PC-3 (cell line): Measurements from ENCODE around the gene ROPN1L. TPM values are rescaled to one million over a fixed set of nuclear protein-coding genes. Genes with fewer than 3 reads are reported as not detected.

Experiments
- ATAC-seq: fragments of 200-7000 bp; cut with Tn5 transposase; 2 replicates; pipeline ENCODE4 v1.9.1; 2020; ENCODE audit warnings: mild to moderate bottlenecking, moderate library complexity
- BruUV-seq: library from RNA; stranded (reverse); fragments of 400-500 nt; replicated peaks from 2 replicates; lab custom pipeline; 2021; lab: Mats Ljungman, UMichigan
- CTCF ChIA-PET: fragments of 300-600 bp; sonication (Branson Sonifier 250); formaldehyde crosslinking; loops from one replicate; lab custom pipeline; 2022; ENCODE audit warnings: antibody characterized with exemption; lab: Charles Lee
- POLR2A ChIA-PET: fragments of 300-600 bp; sonication (Branson Sonifier 250); formaldehyde crosslinking; loops from one replicate; lab custom pipeline; 2022; ENCODE audit warnings: antibody characterized with exemption; ENCODE audit not compliant: unreplicated experiment; lab: Charles Lee
- DNase-seq: peaks from one replicate; pipeline ENCODE4 v3.0.0-alpha.2; 2015
- H2AFZ ChIP-seq: fragments of 300-600 bp; sonication (generic); 2 replicates; pipeline ENCODE4 v1.6.0; 2016; ENCODE audit warnings: antibody characterized with exemption, low read length
- H3F3A ChIP-seq: fragments of 300-600 bp; sonication (generic); one replicate; pipeline ENCODE4 v1.6.0; 2017; ENCODE audit warnings: antibody characterized with exemption, low read length, control low read depth, mild to moderate bottlenecking; ENCODE audit not compliant: unreplicated experiment
- H3K27ac ChIP-seq: fragments of 300-600 bp; sonication (generic); 2 replicates; pipeline ENCODE4 v1.5.1; 2016; ENCODE audit warnings: mild to moderate bottlenecking, low read length
- H3K27me3 ChIP-seq: fragments of 300-600 bp; sonication (generic); 2 replicates; pipeline ENCODE4 v1.6.1; 2016; ENCODE audit warnings: low read length, mixed read lengths
- H3K36me3 ChIP-seq: fragments of 300-600 bp; sonication (generic); 2 replicates; pipeline ENCODE4 v1.6.1; 2016; ENCODE audit warnings: low read depth, mixed run types, low read length, mixed read lengths
- H3K4me1 ChIP-seq: fragments of 300-600 bp; sonication (generic); 2 replicates; pipeline ENCODE4 v1.5.1; 2016; ENCODE audit warnings: low read length; ENCODE audit not compliant: insufficient read depth
- H3K4me2 ChIP-seq: fragments of 300-600 bp; sonication (generic); 2 replicates; pipeline ENCODE4 v1.6.0; 2016; ENCODE audit warnings: low read length
- H3K4me3 ChIP-seq: fragments of 300-600 bp; sonication (generic); 2 replicates; pipeline ENCODE4 v1.5.1; 2016; ENCODE audit warnings: mild to moderate bottlenecking, low read length, mixed read lengths
- H3K79me2 ChIP-seq: fragments of 300-600 bp; sonication (generic); 2 replicates; pipeline ENCODE4 v1.6.1; 2017; ENCODE audit warnings: low read length, mixed read lengths
- H3K9ac ChIP-seq: fragments of 300-600 bp; sonication (generic); 2 replicates; pipeline ENCODE4 v1.6.0; 2016; ENCODE audit warnings: mild to moderate bottlenecking, low read length
- H3K9me2 ChIP-seq: fragments of 300-600 bp; sonication (generic); replicated peaks from 2 replicates; pipeline ENCODE4 v1.6.1; 2016; ENCODE audit warnings: mixed run types, low read length, mixed read lengths
- H3K9me3 ChIP-seq: fragments of 300-600 bp; sonication (generic); 2 replicates; pipeline ENCODE4 v1.6.1; 2016; ENCODE audit warnings: low read length, mixed read lengths
- H4K20me1 ChIP-seq: fragments of 300-600 bp; sonication (generic); 2 replicates; pipeline ENCODE4 v1.6.1; 2016; ENCODE audit warnings: low read length, mixed read lengths
- CTCF ChIP-seq: fragments of 300-600 bp; sonication (generic); conservative IDR thresholded peaks from 2 replicates; pipeline ENCODE4 v1.5.1; 2017; ENCODE audit warnings: antibody characterized with exemption, low read depth, mild to moderate bottlenecking, low read length
- EZH2 ChIP-seq: fragments of 300-600 bp; sonication (generic); IDR thresholded peaks from one replicate; pipeline ENCODE4 v1.6.1; 2017; ENCODE audit warnings: antibody characterized with exemption, mild to moderate bottlenecking, low read length; ENCODE audit not compliant: unreplicated experiment
- EZH2phosphoT487 ChIP-seq: fragments of 300-600 bp; sonication (generic); IDR thresholded peaks from 2 replicates; pipeline ENCODE4 v1.6.1; 2018; ENCODE audit warnings: mild to moderate bottlenecking, antibody characterized with exemption, low read length, borderline replicate concordance
- intact Hi-C: fragments of 100-400 bp; cut with micrococcal nuclease; formaldehyde crosslinking; loops from 2 replicates; pipeline ENCODE4 v1.9.0; 2023
- total RNA-seq: library from RNA; depleted of rRNA; stranded (reverse); fragments of >200 nt; gene quantifications from 2 replicates; pipeline ENCODE4 v1.2.3, GENCODE V29; 2014

ROPN1L gene
- total RNA-seq, 1 experiment from 2014 or later: 0.95 TPM

GRCh38 chr5:10482791-10483530 lies 41.3 kb downstream of the ROPN1L start:
- H3K27me3 ChIP-seq: no peaks in the 10 kb centered on the region
- BruUV-seq: no TSS peak
- H3K4me1 ChIP-seq: peaks cover 31% of the 10 kb centered on the region
- no peaks in the 10 kb centered on the region for H3K9me3 ChIP-seq
- no peaks in the 10 kb centered on the region for H4K20me1 ChIP-seq
- DNase-seq (no peak), ATAC-seq (no peak)
- no peak for TF ChIP-seq EZH2phosphoT487
- TF ChIP-seq CTCF: no peak
- no peak for TF ChIP-seq EZH2
- no peaks in the 10 kb centered on the region for H3K79me2 ChIP-seq
- no peak overlapping the region for H3K9ac ChIP-seq
- no peaks in the 10 kb centered on the region for H3F3A ChIP-seq
- no peak overlapping the region for H3K4me3 ChIP-seq
- no peak overlapping the region for H3K27ac ChIP-seq
- ChIA-PET CTCF (no interaction called here), POLR2A (no interaction called here)
- no peak overlapping the region for H3K4me2 ChIP-seq
- no peak overlapping the region for H2AFZ ChIP-seq
- no peaks in the 10 kb centered on the region for H3K9me2 ChIP-seq
- intact Hi-C loops: no loop called here
- no peaks in the 10 kb centered on the region for H3K36me3 ChIP-seq

- Histone ChIP-seq H3K9me2 (no peaks in the 10 kb centered on the region), H3F3A (no peaks in the 10 kb centered on the region), H3K36me3 (no peaks in the 10 kb centered on the region), H3K4me3 (no peak overlapping the region), H3K79me2 (no peaks in the 10 kb centered on the region), H3K4me2 (no peak overlapping the region), H3K4me1 (peaks cover 15% of the 10 kb centered on the region), H3K27ac (no peak overlapping the region), H3K9ac (no peak overlapping the region), H2AFZ (no peak overlapping the region), H3K27me3 (no peaks in the 10 kb centered on the region), H4K20me1 (no peaks in the 10 kb centered on the region), H3K9me3 (no peaks in the 10 kb centered on the region)
- ATAC-seq (no peak), DNase-seq (no peak)
- CTCF ChIA-PET: no interaction called here
- POLR2A ChIA-PET: no interaction called here
- no TSS peak for BruUV-seq
- intact Hi-C loops: no loop called here
- TF ChIP-seq CTCF: no peak
- no peak for TF ChIP-seq EZH2
- TF ChIP-seq EZH2phosphoT487: no peak
These were observed 43.1 kb downstream of the ROPN1L start for GRCh38 chr5:10484774-10485141.

GRCh38 chr5:10485142-10485795 lies 43.6 kb downstream of the ROPN1L start:
- no peak for DNase-seq
- Histone ChIP-seq H3K4me1 (peaks cover 12% of the 10 kb centered on the region; the same call in 1 of the 2 replicates), H3K9me2 (no peaks in the 10 kb centered on the region), H3F3A (no peaks in the 10 kb centered on the region), H3K4me2 (no peak overlapping the region), H2AFZ (no peak overlapping the region), H3K27ac (no peak overlapping the region), H3K9ac (no peak overlapping the region), H3K27me3 (no peaks in the 10 kb centered on the region), H3K36me3 (no peaks in the 10 kb centered on the region), H3K9me3 (no peaks in the 10 kb centered on the region), H3K79me2 (no peaks in the 10 kb centered on the region), H4K20me1 (no peaks in the 10 kb centered on the region), H3K4me3 (no peak overlapping the region)
- intact Hi-C loops: no loop called here
- no TSS peak for BruUV-seq
- CTCF ChIA-PET: no interaction called here
- POLR2A ChIA-PET: no interaction called here
- TF ChIP-seq CTCF (no peak), EZH2phosphoT487 (no peak), EZH2 (no peak)
- ATAC-seq: no peak
